Adrenal gland (tissue), 12 donors: Measurements from ENCODE around the gene RTRAF. TPM values are rescaled to one million over a fixed set of nuclear protein-coding genes. Genes with fewer than 3 reads are reported as not detected.

Source experiments
- DNase-seq, 7 donors: peaks; one replicate each; pipeline ENCODE4 v3.0.0-alpha.2; 2019 to 2020
- H3K27ac ChIP-seq, 5 donors: fragments of 200-600 bp; sonication (generic) in 4 of 5; 1 replicate in 3 of 5; 2 replicates in 2 of 5; pipeline versions ENCODE4 v1.5.1 to v1.8.0; 2016 to 2020; ENCODE audit warnings: mild to moderate bottlenecking in 1 of 5
- H3K27me3 ChIP-seq: fragments of 200-600 bp; 2 replicates; pipeline ENCODE4 v1.8.0; 2021
- H3K36me3 ChIP-seq, 2 donors: fragments of 200-600 bp; replicated peaks in 1 of 2; 1 replicate in 1 of 2; 2 replicates in 1 of 2; pipeline versions ENCODE4 v1.5.1 to v1.8.0; 2018 to 2022
- H3K4me1 ChIP-seq, 2 donors: fragments of 200-600 bp; replicated peaks in 1 of 2; 1 replicate in 1 of 2; 2 replicates in 1 of 2; pipeline versions ENCODE4 v1.5.1 to v1.8.0; 2018 to 2021
- H3K4me3 ChIP-seq, 4 donors: fragments of 200-600 bp; sonication (generic) in 3 of 4; one replicate each; pipeline ENCODE4 v1.5.1; 2016 to 2018
- H3K9me3 ChIP-seq, 3 donors: fragments of 200-600 bp; sonication (generic) in 1 of 3; replicated peaks in 1 of 3; 1 replicate in 2 of 3; 2 replicates in 1 of 3; pipeline versions ENCODE4 v1.5.1 to v1.8.0; 2016 to 2021
- POLR2A ChIP-seq, 2 donors: fragments of 450-650 bp; IDR thresholded peaks; one replicate each; pipeline ENCODE4 v1.6.1; 2017; ENCODE audit warnings: antibody characterized with exemption in 2 of 2, mild to moderate bottlenecking in 2 of 2, moderate library complexity in 1 of 2
- whole genome bisulfite sequencing, 4 donors: extraction: QIAGEN DNeasy Blood & Tissue Kit in 2 of 4; methylation state at CpG; one replicate each; pipeline versions ENCODE4 v1.1.5 to v1.1.7; 2013 to 2017; 5-methylcytosine and 5-hydroxymethylcytosine counted together
- intact Hi-C, 2 donors: fragments of 100-400 bp; cut with DNase I; formaldehyde crosslinking; loops; one replicate each; pipeline versions ENCODE4 v1.14.1 to v1.15.0; 2022 to 2023
- polyA plus RNA-seq, 3 donors: library from polyadenylated mRNA; stranded (reverse); fragments of 200-250 nt in 2 of 3; fragments of 350-450 nt in 1 of 3; fragmentation: Illumina TruSeq in 1 of 3; extraction: RNeasy Lipid Tissue Mini Kit (QIAGEN cat#74804) in 1 of 3; gene quantifications; one replicate each; pipeline ENCODE4 v1.2.3, GENCODE V29; 2013 to 2014
- total RNA-seq, 9 donors: library from RNA; depleted of rRNA in 4 of 9; stranded (reverse); fragments of >200 nt in 4 of 9; fragments of 120-200 nt in 1 of 9; fragmentation: NEBNext Ultra II Directional in 1 of 9; extraction: Animal tissue kit (Norgen Biotek cat#: 25700) in 1 of 9; gene quantifications; one replicate each; pipeline versions ENCODE4 v1.1.0 to v1.2.4, GENCODE V29; 2013 to 2023
- TF ChIP-seq, protein P1 (sequence below), 6 experiments: fragments of 450-650 bp in 4 of 6; fragments of 200-600 bp in 2 of 6; sonication (generic) in 1 of 6; IDR thresholded peaks; 1 replicate in 5 of 6; 2 replicates in 1 of 6; pipeline versions ENCODE4 v1.5.1 to v1.8.0; 2016 to 2021; ENCODE audit warnings: antibody characterized with exemption in 6 of 6, mild to moderate bottlenecking in 2 of 6, moderate library complexity in 1 of 6
- donor health status: healthy with polysubstance abuse.
- donor health status: Bipolar disorder and iron deficiency.
- donor health status: DM: yes; HTN: yes; CAD: no.
- donor health status: DM: no; HTN: no; CAD: no.
- donor health status: DM: no; HTN: no; CAD: no.
- donor health status: DM: yes; HTN: yes; CAD: no.

RTRAF gene
- total and polyA plus RNA-seq, 12 donors: 12.9 to 308 (median 168) TPM

DNA sequence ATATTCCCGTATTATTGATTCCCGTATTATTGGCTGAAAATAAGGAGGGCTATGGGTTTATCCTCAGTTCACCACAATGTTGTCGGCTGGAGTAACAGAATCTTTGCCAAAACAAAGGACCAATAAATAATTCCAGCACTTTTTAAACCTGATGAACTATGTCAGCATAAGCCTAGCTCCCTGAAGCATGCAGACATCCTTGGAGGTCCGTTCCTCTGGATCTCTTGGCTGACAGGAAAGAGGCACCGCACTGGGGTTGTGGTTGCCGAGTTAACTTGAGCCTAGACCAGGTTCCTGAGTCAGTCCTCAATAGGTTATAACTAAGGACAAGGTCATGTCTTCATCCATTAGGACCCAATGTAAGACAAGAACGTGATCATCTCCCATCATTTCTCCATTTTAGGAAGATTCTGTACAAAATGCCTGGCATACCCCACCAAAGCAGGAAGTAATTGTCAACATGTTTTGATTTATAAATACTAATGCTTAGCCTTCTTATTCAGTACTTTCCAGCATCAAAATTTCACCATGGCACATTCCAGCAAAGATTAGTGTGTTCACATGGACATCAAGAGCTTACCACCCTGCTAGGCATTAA, 43.0 kb downstream of the RTRAF start:
- Histone ChIP-seq H3K27ac (peak overlapping the region in 2 of 5 donors; percentile 47 to 64), H3K4me3 (no peak overlapping the region), H3K4me1 (peaks cover 0 to 8% of the 10 kb centered on the region in 2 donors), H3K27me3 (peaks cover 5% of the 10 kb centered on the region), H3K9me3 (no peaks in the 10 kb centered on the region), H3K36me3 (peaks cover 0 to 13% of the 10 kb centered on the region in 2 donors)
- WGBS, 4 donors: 47 to 57% (median 52%) methylated on average over 7 of the region's 7 CpGs
- DNase-seq: no peak
- intact Hi-C loops: no loop called here
- TF ChIP-seq, protein P1, sequence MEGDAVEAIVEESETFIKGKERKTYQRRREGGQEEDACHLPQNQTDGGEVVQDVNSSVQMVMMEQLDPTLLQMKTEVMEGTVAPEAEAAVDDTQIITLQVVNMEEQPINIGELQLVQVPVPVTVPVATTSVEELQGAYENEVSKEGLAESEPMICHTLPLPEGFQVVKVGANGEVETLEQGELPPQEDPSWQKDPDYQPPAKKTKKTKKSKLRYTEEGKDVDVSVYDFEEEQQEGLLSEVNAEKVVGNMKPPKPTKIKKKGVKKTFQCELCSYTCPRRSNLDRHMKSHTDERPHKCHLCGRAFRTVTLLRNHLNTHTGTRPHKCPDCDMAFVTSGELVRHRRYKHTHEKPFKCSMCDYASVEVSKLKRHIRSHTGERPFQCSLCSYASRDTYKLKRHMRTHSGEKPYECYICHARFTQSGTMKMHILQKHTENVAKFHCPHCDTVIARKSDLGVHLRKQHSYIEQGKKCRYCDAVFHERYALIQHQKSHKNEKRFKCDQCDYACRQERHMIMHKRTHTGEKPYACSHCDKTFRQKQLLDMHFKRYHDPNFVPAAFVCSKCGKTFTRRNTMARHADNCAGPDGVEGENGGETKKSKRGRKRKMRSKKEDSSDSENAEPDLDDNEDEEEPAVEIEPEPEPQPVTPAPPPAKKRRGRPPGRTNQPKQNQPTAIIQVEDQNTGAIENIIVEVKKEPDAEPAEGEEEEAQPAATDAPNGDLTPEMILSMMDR (IDR thresholded peaks at IDR 0.05): no peak
- no peak for TF ChIP-seq POLR2A (IDR thresholded peaks at IDR 0.05)

DNA sequence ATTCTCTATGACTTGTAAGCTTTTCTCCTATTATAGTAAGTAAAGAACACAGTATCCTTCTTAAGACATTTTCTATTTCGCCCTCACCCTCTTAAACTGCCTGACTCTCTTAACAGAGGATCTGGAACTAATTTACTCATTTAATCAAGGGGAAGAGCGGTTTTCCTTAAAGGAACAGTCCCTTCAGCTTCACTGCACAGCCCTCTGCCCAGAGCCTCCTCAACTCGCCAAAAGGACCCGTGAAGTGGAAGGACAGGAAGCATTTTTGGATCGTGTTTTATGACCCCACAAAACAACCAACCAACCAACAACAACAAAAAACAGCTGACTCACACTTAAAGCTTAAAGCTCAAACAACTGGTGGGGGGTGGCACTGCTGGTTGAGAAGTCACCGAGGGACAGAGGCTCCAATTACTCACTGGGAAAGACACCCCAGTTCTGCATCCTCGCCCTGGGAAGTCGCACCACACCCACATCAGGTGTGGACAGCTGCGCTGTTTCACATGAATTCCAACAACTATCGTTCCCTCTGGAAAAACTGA, 43.8 kb downstream of the RTRAF start:
- Histone ChIP-seq H3K27me3 (peaks cover 5% of the 10 kb centered on the region), H3K9me3 (no peaks in the 10 kb centered on the region), H3K4me3 (no peak overlapping the region), H3K4me1 (peaks cover 0 to 8% of the 10 kb centered on the region in 2 donors), H3K27ac (peak overlapping the region in 2 of 5 donors; percentile 23 to 50), H3K36me3 (peaks cover 0 to 10% of the 10 kb centered on the region in 2 donors)
- 50 to 58% (median 55%) methylated on average over 10 of the region's 10 CpGs for WGBS, 4 donors
- no peak for DNase-seq
- TF ChIP-seq, protein P1 (IDR thresholded peaks at IDR 0.05): no peak
- no peak for TF ChIP-seq POLR2A (IDR thresholded peaks at IDR 0.05)
- intact Hi-C loops: no loop called here

DNA sequence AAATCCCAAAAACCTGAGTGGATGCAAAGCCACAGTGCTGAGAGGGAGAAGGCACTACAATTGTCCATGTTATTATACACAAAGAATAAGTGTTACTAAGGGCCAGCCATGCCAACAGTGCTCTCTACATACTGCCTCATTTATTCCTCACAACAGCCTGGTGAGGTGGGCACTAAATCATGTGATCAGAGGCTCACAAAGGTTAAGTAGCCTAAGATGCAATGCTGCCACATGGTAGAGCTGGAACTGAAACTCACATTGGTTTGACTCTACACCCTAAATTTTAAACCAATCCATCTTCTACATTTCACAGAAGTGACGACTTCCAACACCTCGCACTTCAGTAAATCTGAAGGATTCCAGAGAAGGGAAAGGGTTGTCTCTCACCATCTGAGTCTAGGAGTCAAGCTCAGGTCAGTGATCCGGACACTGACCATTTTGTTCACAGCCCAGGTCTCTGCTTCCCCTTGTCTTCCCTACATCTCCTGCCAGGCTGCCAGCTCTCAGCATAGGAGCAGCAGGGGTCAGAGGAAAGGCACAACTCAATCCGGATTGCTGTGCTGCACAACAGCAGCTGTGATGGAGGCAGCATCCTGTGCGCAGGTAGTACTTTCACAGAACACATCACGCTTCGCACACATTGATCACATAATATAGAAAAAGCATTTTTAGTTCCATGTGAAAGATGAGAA, 49.9 kb downstream of the RTRAF start:
- peaks cover 5% of the 10 kb centered on the region for H3K27me3 ChIP-seq
- no peak for TF ChIP-seq POLR2A (IDR thresholded peaks at IDR 0.05)
- TF ChIP-seq, protein P1 (IDR thresholded peaks at IDR 0.05): no peak
- H3K4me1 ChIP-seq: no peaks in the 10 kb centered on the region
- H3K27ac ChIP-seq: no peak overlapping the region
- peaks cover 0 to 12% of the 10 kb centered on the region in 2 donors for H3K36me3 ChIP-seq
- no peaks in the 10 kb centered on the region for H3K9me3 ChIP-seq
- intact Hi-C loops: no loop called here
- no peak overlapping the region for H3K4me3 ChIP-seq
- 76 to 83% (median 79%) methylated on average over 6 to 7 of the region's 7 CpGs for WGBS, 4 donors
- no peak for DNase-seq

DNA sequence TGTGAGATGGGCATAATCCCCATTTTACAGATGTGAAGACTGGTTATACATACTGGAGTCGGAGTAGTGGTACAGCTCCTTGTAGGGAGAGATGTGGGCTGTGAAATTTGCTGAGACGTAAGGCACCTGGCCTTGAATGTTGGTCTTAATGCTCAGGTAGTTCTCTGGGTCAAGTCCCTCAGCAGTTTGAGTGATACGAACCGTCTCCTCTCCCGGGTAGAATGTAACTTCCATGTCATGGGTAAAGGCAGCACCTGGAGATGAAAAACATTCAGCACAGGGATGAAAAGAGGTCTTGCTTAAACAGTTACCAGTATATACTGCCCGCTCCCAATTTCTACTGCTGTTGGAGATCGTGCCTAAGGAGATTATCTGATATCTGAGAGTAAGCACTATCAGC, 51.3 kb downstream of the RTRAF start:
- Histone ChIP-seq H3K9me3 (no peaks in the 10 kb centered on the region), H3K4me3 (no peak overlapping the region), H3K36me3 (peaks cover 0 to 12% of the 10 kb centered on the region in 2 donors), H3K4me1 (peaks cover 0 to 9% of the 10 kb centered on the region in 2 donors), H3K27me3 (peaks cover 5% of the 10 kb centered on the region), H3K27ac (no peak overlapping the region)
- intact Hi-C loops: no loop called here
- TF ChIP-seq, protein P1 (IDR thresholded peaks at IDR 0.05): no peak
- TF ChIP-seq POLR2A (IDR thresholded peaks at IDR 0.05): no peak
- no peak for DNase-seq
- 83 to 90% (median 89%) methylated on average over 7 of the region's 7 CpGs for WGBS, 4 donors
